Sigmoid colon (tissue), 4 donors: ENCODE results near the gene DCX.

Source experiments
- CTCF ChIP-seq, 4 experiments: fragments of 450-650 bp in 3 of 4; fragments of 200-600 bp in 1 of 4; IDR thresholded peaks; one replicate each; pipeline ENCODE4 v1.5.1; 2016 to 2019; ENCODE audit warnings: antibody characterized with exemption in 4 of 4, mild to moderate bottlenecking in 3 of 4, moderate library complexity in 2 of 4
- EP300 ChIP-seq, 4 donors: sonication (generic); formaldehyde crosslinking; IDR thresholded peaks; one replicate each; pipeline ENCODE4 v1.6.1; 2017; ENCODE audit warnings: antibody characterized with exemption in 4 of 4
- POLR2A ChIP-seq, 2 donors: fragments of 450-650 bp; IDR thresholded peaks; one replicate each; pipeline ENCODE4 v1.6.1; 2016; ENCODE audit warnings: antibody characterized with exemption in 2 of 2, mild to moderate bottlenecking in 2 of 2, moderate library complexity in 2 of 2
- POLR2AphosphoS5 ChIP-seq, 4 donors: sonication (generic); formaldehyde crosslinking; IDR thresholded peaks; one replicate each; pipeline ENCODE4 v1.6.1; 2017; ENCODE audit warnings: antibody characterized with exemption in 4 of 4

- TF ChIP-seq CTCF (IDR thresholded peaks at IDR 0.05) (no peak), POLR2A (IDR thresholded peaks at IDR 0.05) (no peak), POLR2AphosphoS5 (IDR thresholded peaks at IDR 0.05) (no peak), EP300 (IDR thresholded peaks at IDR 0.05) (no peak)
Measured at GRCh38 chrX:111336141-111336540, 75.9 kb downstream of the DCX start.
